ENCODE results near the gene MRPL9. TPM values are rescaled to one million over a fixed set of nuclear protein-coding genes. Genes with fewer than 3 reads are reported as not detected.
A peak's percentile ranks its signal among the peaks of the same experiment; 100 is the strongest.
"Not testable (repeated sequence)": the region's sequence is repeated elsewhere in the genome, so short reads cannot be mapped to it uniquely, and the experiment has no call there.

MRPL9 gene
- total RNA-seq, 1 donor from 2014 or later = 73.4 TPM

GRCh38 chr1:151787689-151788088 lies 24.4 kb upstream of the MRPL9 start:
- DNase-seq (ENCODE audit: low spot score in 2 of 2) (no peak), FAIRE-seq (no peak)

GRCh38 chr1:151783796-151784195 lies 20.5 kb upstream of the MRPL9 start:
- FAIRE-seq (no peak), DNase-seq (ENCODE audit: low spot score in 2 of 2) (no peak)

GRCh38 chr1:151782741-151783140 lies 19.4 kb upstream of the MRPL9 start:
- DNase-seq (ENCODE audit: low spot score in 2 of 2) = no peak
- no peak for FAIRE-seq

- not testable (repeated sequence) for FAIRE-seq; DNase-seq (ENCODE audit: low spot score in 2 of 2)
Observed at GRCh38 chr1:151782026-151782425, 18.7 kb upstream of the MRPL9 start.

GRCh38 chr1:151780736-151781135 lies 17.4 kb upstream of the MRPL9 start:
- not testable (repeated sequence) for FAIRE-seq; DNase-seq (ENCODE audit: low spot score in 2 of 2)

- FAIRE-seq = no peak
- DNase-seq (ENCODE audit: low spot score in 2 of 2) = no peak
Observed at GRCh38 chr1:151779852-151780251, 16.6 kb upstream of the MRPL9 start.

- DNase-seq (ENCODE audit: low spot score in 2 of 2) (no peak), FAIRE-seq (peak; percentile 34)
Observed at GRCh38 chr1:151777317-151777716, 14.0 kb upstream of the MRPL9 start.

GRCh38 chr1:151776665-151777062 lies 13.4 kb upstream of the MRPL9 start:
- FAIRE-seq = no peak
- DNase-seq (ENCODE audit: low spot score in 2 of 2) = no peak

GRCh38 chr1:151775894-151776664 lies 12.8 kb upstream of the MRPL9 start:
- DNase-seq (ENCODE audit: low spot score in 2 of 2) (no peak), FAIRE-seq (no peak)

- no peak for FAIRE-seq
Observed at GRCh38 chr1:151774256-151774922, 11.1 kb upstream of the MRPL9 start.

GRCh38 chr1:151773702-151774101 lies 10.4 kb upstream of the MRPL9 start:
- FAIRE-seq (no peak), DNase-seq (ENCODE audit: low spot score in 2 of 2) (no peak)

More at GRCh38 chr1:151774256-151774922, 11.1 kb upstream of the MRPL9 start:
- DNase-seq (ENCODE audit: low spot score in 2 of 2) = no peak

GRCh38 chr1:151769270-151769669 lies 6.0 kb upstream of the MRPL9 start:
- not testable (repeated sequence) for DNase-seq (ENCODE audit: low spot score in 2 of 2); FAIRE-seq

- DNase-seq (ENCODE audit: low spot score in 2 of 2); FAIRE-seq: not testable (repeated sequence)
Observed at GRCh38 chr1:151768351-151769066, 5.2 kb upstream of the MRPL9 start.

- no peak for FAIRE-seq
- no peak for DNase-seq (ENCODE audit: low spot score in 2 of 2)
Observed at GRCh38 chr1:151763990-151764389, 694 bp upstream of the MRPL9 start.

- no peak for FAIRE-seq
- no peak for DNase-seq (ENCODE audit: low spot score in 2 of 2)
Observed at GRCh38 chr1:151760597-151761385, 2.5 kb downstream of the MRPL9 start.

GRCh38 chr1:151759241-151759640 lies 4.1 kb downstream of the MRPL9 start:
- DNase-seq (ENCODE audit: low spot score in 2 of 2) = no peak
- FAIRE-seq = no peak

- FAIRE-seq = no peak
- DNase-seq (ENCODE audit: low spot score in 2 of 2) = no peak
Observed at GRCh38 chr1:151756291-151756690, 7.0 kb downstream of the MRPL9 start.

GRCh38 chr1:151741516-151741915 lies 21.8 kb downstream of the MRPL9 start:
- no peak for FAIRE-seq
- no peak for DNase-seq (ENCODE audit: low spot score in 2 of 2)

GRCh38 chr1:151739590-151740355 lies 23.5 kb downstream of the MRPL9 start:
- FAIRE-seq (no peak), DNase-seq (ENCODE audit: low spot score in 2 of 2) (no peak)

- FAIRE-seq (no peak), DNase-seq (ENCODE audit: low spot score in 2 of 2) (no peak)
Observed at GRCh38 chr1:151737479-151737878, 25.8 kb downstream of the MRPL9 start.

All from frontal cortex (tissue), 4 donors.